Measurements from ENCODE around the gene ZNF839.
A peak's percentile ranks its signal among the peaks of the same experiment; 100 is the strongest.

The ZNF839 gene

GRCh38 chr14:102279688-102280348 is 39.7 kb upstream of the ZNF839 start:
- TF ChIP-seq, protein P1, sequence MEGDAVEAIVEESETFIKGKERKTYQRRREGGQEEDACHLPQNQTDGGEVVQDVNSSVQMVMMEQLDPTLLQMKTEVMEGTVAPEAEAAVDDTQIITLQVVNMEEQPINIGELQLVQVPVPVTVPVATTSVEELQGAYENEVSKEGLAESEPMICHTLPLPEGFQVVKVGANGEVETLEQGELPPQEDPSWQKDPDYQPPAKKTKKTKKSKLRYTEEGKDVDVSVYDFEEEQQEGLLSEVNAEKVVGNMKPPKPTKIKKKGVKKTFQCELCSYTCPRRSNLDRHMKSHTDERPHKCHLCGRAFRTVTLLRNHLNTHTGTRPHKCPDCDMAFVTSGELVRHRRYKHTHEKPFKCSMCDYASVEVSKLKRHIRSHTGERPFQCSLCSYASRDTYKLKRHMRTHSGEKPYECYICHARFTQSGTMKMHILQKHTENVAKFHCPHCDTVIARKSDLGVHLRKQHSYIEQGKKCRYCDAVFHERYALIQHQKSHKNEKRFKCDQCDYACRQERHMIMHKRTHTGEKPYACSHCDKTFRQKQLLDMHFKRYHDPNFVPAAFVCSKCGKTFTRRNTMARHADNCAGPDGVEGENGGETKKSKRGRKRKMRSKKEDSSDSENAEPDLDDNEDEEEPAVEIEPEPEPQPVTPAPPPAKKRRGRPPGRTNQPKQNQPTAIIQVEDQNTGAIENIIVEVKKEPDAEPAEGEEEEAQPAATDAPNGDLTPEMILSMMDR (IDR thresholded peaks at IDR 0.05) = no peak
- no peak for TF ChIP-seq ZFX (IDR thresholded peaks at IDR 0.05; ENCODE audit: borderline replicate concordance)
- peak overlapping the region; percentile 51 for H3K27ac ChIP-seq

- H3K27ac ChIP-seq = 0 out of 2 replicates have a peak overlapping the region, but pooled peaks have one; percentile 51
- no peak for TF ChIP-seq ZFX (IDR thresholded peaks at IDR 0.05; ENCODE audit: borderline replicate concordance)
- TF ChIP-seq, protein P1 (IDR thresholded peaks at IDR 0.05) = no peak
Observed at GRCh38 chr14:102280376-102280962, 39.1 kb upstream of the ZNF839 start.

DNA sequence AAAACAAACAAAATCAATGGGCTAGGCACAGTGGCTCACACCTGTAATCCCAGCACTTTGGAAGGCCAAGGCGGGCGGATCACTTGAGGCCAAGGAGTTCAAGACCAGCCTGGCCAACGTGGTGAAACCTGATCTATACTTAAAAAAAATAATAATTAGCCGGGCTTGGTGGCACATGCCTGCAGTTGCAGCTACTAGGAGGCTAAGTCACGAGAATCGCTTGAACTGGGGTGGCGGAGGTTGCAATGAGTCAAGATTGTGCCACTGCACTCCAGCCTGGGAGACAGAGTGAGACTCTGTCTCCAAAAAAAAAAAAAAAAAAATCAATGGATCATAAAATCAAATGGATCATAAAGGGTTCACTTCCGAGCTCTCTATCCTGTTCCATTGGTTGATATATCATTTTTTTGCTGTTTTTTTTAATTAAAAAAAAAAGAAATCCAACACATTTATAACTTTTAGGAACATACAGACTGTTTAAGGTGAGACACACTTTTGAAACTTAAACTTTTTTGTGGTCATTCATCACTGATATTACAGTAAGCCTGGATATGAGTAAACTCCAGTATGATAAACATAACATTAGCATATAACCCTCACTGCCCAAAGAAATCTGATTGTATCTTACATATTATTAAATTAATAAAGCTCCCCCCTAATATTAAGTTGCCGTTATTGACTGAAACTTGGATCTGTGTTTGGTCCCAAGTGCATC is 36.6 kb upstream of the ZNF839 start:
- H3K27ac ChIP-seq = no peak overlapping the region
- TF ChIP-seq ZFX (IDR thresholded peaks at IDR 0.05; ENCODE audit: borderline replicate concordance) = no peak
- TF ChIP-seq, protein P1 (IDR thresholded peaks at IDR 0.05) = no peak

GRCh38 chr14:102283631-102284129 is 35.9 kb upstream of the ZNF839 start:
- H3K27ac ChIP-seq = no peak overlapping the region
- TF ChIP-seq ZFX (IDR thresholded peaks at IDR 0.05; ENCODE audit: borderline replicate concordance) = no peak
- TF ChIP-seq, protein P1 (IDR thresholded peaks at IDR 0.05) = no peak

GRCh38 chr14:102285106-102285505 is 34.4 kb upstream of the ZNF839 start:
- TF ChIP-seq, protein P1 (IDR thresholded peaks at IDR 0.05) = no peak
- no peak for TF ChIP-seq ZFX (IDR thresholded peaks at IDR 0.05; ENCODE audit: borderline replicate concordance)

DNA sequence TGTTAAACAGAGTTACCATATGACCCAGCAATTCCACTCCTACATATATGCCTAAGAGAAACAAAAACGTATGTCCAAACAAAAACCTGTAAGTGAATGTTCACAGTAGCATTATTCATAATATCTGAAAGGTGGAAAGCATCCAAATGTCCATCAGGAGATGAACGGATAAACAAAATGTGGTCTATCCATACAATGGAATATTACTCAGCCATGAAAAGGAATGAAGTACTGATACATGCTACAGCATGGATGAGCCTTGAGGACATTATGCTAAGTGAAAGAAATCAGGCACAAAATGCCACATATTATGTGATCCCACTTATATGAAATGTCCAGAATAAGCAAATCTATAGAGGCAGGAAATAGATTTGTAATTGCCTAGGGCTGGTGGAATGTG is 31.4 kb upstream of the ZNF839 start:
- H3K27ac ChIP-seq = no peak overlapping the region
- TF ChIP-seq, protein P1 (IDR thresholded peaks at IDR 0.05) = no peak
- no peak for TF ChIP-seq ZFX (IDR thresholded peaks at IDR 0.05; ENCODE audit: borderline replicate concordance)

More at GRCh38 chr14:102285106-102285505, 34.4 kb upstream of the ZNF839 start:
- no peak overlapping the region for H3K27ac ChIP-seq
